Ishikawa (cell line): ENCODE data around the gene MOXD1.

Experiments used
- CEBPB ChIP-seq: IDR thresholded peaks from 2 replicates; pipeline ENCODE4 v1.6.1; 2012
- CREB1 ChIP-seq: IDR thresholded peaks from 2 replicates; pipeline ENCODE4 v1.6.1; 2012; ENCODE audit warnings: low read depth
- EGR1 ChIP-seq: IDR thresholded peaks from 2 replicates; pipeline ENCODE4 v1.6.1; 2012
- EP300 ChIP-seq: IDR thresholded peaks from 2 replicates; pipeline ENCODE4 v1.6.1; 2012; ENCODE audit warnings: borderline replicate concordance
- FOXM1 ChIP-seq: IDR thresholded peaks from 2 replicates; pipeline ENCODE4 v1.6.1; 2012; ENCODE audit warnings: low read depth, borderline replicate concordance
- MAX ChIP-seq: IDR thresholded peaks from 2 replicates; pipeline ENCODE4 v1.6.1; 2012
- NFIC ChIP-seq: IDR thresholded peaks from 2 replicates; pipeline ENCODE4 v1.6.1; 2012
- RAD21 ChIP-seq: IDR thresholded peaks from 2 replicates; pipeline ENCODE4 v1.6.1; 2012; ENCODE audit warnings: low read depth
- REST ChIP-seq: IDR thresholded peaks from 2 replicates; pipeline ENCODE4 v1.6.1; 2012; ENCODE audit warnings: low read depth, mild to moderate bottlenecking
- TAF1 ChIP-seq: IDR thresholded peaks from 2 replicates; pipeline ENCODE4 v1.6.1; 2012; ENCODE audit warnings: low read depth, mild to moderate bottlenecking
- TCF12 ChIP-seq: IDR thresholded peaks from 2 replicates; pipeline ENCODE4 v1.6.1; 2012; ENCODE audit warnings: low read depth
- TEAD4 ChIP-seq: IDR thresholded peaks from 2 replicates; pipeline ENCODE4 v1.6.1; 2012
- USF1 ChIP-seq: IDR thresholded peaks from 2 replicates; pipeline ENCODE4 v1.6.1; 2012
- YY1 ChIP-seq: IDR thresholded peaks from 2 replicates; pipeline ENCODE4 v1.6.1; 2012; ENCODE audit warnings: low read depth
- ZBTB7A ChIP-seq: IDR thresholded peaks from 2 replicates; pipeline ENCODE4 v1.6.1; 2012; ENCODE audit warnings: low read depth

The MOXD1 gene

GRCh38 chr6:132259070-132259469, 142.2 kb downstream of the MOXD1 start:
- TF ChIP-seq FOXM1: no peak
- TF ChIP-seq CEBPB: no peak
- peak; percentile 50; the same call in 1 of the 2 replicates for TF ChIP-seq RAD21
- TF ChIP-seq TAF1: no peak
- no peak for TF ChIP-seq EP300
- TF ChIP-seq REST: no peak

GRCh38 chr6:132257561-132257960, 143.7 kb downstream of the MOXD1 start:
- TF ChIP-seq NFIC (no peak), CEBPB (no peak), ZBTB7A (no peak), MAX (no peak), YY1 (no peak)

- TF ChIP-seq MAX (no peak), TCF12 (no peak), NFIC (no peak), FOXM1 (no peak), REST (no peak), EGR1 (no peak), TEAD4 (no peak), YY1 (no peak), TAF1 (no peak), CREB1 (no peak), ZBTB7A (no peak), EP300 (no peak), USF1 (no peak), CEBPB (no peak), RAD21 (no peak)
Measured at GRCh38 chr6:132256457-132256856, 144.8 kb downstream of the MOXD1 start.

GRCh38 chr6:132253906-132254305, 147.4 kb downstream of the MOXD1 start:
- TF ChIP-seq TAF1: no peak
- no peak for TF ChIP-seq EGR1
- TF ChIP-seq EP300: no peak
- no peak for TF ChIP-seq USF1
- TF ChIP-seq NFIC: no peak
- no peak for TF ChIP-seq CREB1
- TF ChIP-seq FOXM1: no peak
- TF ChIP-seq ZBTB7A: no peak
- TF ChIP-seq RAD21: no peak
- TF ChIP-seq TEAD4: no peak
- no peak for TF ChIP-seq CEBPB
- no peak for TF ChIP-seq YY1
- TF ChIP-seq TCF12: no peak
- TF ChIP-seq MAX: no peak
- no peak for TF ChIP-seq REST

- TF ChIP-seq TAF1: no peak
- TF ChIP-seq TCF12: no peak
- no peak for TF ChIP-seq EP300
Measured at GRCh38 chr6:132253211-132253610, 148.1 kb downstream of the MOXD1 start.
